HuH-7.5 (cell line): ENCODE results near the gene THRAP3.
A peak's percentile ranks its signal among the peaks of the same experiment; 100 is the strongest.

Experiments
- DNase-seq: peaks from one replicate; pipeline ENCODE4 v3.0.0; 2011; ENCODE audit warnings: low spot score

THRAP3 gene

DNA sequence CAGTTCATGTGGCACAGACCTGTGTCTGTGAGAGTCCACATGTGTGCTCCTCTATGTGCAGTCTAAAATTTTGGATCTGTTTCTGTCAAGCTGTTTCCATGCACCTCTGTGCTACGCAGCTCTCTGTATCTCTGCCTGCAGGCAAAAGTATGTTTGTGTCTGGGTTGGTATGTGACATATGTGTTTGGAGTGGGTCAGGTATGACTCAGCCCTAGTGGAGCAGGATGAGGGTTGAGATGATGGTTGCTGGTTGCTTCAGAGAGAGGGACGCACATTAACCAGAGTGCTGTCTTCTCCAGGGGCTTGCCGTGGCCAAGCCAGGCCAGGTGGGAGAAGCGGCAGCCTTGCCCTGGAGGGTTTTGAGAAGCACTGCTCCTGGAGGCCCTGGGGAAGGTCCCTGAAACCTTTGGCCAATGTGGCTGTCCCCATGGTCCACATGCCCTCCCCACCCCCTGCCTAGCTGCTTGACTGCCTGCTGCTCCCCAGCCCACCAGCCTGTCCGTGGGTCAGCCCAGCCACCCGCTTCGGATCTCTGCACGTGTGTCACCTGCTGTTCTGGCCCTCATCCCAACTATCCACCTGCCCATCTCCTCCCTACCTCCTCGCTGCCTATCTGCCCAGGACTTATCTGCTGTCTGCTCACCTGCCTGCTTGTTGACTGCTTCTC lies 103.3 kb downstream of the THRAP3 start:
- no peak for DNase-seq

DNA sequence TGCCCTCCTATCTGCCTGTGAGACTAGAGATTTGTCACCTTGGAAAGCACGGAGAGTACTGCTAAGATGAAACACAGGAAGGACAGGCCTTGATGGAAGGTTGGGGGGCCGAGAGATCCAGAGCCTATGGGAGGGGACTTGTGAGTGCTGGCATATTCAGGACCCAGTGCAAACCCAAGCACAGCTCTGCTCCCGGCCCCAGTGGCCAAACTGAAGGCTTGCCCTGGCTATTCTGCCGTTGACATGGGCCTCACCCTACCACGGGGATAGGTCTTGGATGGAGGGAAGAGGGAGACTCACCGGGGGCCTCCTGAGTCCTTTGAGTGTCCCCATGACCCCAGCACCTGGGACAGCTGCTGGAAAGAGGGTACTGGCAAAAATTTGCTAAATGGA lies 103.8 kb downstream of the THRAP3 start:
- DNase-seq: no peak

DNA sequence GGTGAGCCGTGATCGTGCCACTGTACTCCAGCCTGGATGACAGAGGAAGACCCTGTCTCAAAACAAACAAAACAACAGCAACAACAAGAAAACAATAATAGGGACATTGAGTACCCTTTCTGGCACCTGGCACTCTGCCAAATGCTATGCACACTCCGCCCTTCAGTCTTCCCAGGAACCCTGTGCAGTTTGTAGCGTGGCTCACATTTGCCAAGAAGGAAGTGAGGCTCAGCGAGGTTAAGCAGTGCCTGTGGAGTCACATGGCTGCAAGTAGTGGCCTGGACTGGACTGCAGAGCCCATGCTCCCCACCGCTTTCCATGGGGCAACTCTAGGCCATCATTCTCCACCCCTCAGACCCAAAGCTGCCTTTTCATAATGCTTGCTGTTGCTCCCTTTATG lies 104.5 kb downstream of the THRAP3 start:
- no peak for DNase-seq

DNA sequence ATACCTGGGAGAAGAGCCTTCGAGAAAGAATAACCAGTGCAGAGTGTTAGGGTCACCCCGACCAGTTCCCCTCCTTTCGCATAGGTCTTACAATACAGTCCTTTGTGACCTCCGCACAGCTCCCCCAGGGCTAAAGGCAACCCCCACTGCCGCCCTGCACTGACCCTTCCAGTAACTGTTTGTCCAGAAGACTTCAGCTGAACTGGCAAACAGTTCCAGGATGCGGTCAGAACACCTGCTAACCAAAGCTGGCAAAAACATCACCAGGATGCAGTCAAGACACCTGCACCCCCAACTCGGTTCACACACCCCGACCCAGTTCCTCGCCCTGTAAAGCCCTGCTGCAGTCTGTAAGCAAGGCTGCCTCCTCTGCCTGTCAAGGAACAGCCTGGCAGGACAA lies 105.6 kb downstream of the THRAP3 start:
- DNase-seq: no peak

DNA sequence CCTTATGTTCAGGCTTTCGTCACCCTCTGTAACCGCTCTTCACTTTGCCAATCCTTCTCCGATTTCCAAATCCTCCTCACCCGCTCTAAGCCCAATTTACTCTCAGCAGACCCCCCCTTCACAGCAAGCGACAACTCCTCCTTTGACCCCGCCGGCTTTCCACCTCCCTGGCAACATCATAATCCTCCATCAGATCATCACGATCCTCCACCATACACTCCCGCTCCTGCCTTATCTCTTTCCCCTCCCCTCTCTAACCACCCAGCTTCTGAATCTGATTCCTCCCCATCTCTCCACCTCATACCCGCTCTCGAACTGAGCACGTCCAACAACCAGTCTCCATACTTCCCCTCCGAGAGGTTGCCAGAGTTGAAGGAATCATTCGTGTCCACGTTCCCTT lies 106.7 kb downstream of the THRAP3 start:
- DNase-seq: no peak

DNA sequence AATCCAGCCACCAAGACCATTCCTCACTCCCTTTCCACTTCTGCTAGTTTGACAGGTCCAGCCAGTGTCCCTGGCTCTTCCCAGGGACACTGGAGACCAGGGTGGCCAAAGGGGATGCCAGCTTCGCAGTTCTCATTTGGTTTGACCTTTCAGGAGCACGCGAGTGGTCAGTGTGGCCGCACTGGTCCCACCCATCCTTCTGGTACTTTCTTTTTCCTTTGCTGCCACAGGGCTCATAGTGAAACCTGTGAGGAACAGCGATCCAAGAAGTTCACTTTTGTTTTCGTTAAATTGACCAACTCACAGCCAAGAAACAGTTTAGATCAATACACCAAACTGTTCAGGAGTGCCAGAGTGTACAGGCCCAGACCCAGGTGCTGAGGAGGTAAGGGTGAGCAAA lies 113.6 kb downstream of the THRAP3 start:
- DNase-seq: no peak

DNA sequence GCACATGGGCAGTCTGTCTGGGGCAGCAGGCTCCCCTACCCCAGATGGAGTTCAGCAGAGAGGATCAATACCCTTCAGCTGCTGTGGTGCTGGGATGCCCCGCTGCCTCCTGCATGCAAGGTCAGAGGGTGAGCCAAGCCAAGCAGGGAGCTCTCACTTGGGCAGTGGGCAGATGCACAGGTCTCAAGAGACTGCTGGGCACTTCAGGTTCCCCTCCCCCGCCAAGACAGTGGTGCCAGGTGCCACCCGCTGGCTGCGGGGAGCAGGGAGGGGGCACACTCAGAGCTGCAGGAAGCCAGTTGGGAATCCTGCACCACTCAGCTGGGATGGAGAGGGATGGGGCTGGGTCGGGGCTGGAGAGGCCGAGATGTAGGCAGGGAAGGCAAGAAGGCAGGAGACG lies 115.0 kb downstream of the THRAP3 start:
- no peak for DNase-seq

DNA sequence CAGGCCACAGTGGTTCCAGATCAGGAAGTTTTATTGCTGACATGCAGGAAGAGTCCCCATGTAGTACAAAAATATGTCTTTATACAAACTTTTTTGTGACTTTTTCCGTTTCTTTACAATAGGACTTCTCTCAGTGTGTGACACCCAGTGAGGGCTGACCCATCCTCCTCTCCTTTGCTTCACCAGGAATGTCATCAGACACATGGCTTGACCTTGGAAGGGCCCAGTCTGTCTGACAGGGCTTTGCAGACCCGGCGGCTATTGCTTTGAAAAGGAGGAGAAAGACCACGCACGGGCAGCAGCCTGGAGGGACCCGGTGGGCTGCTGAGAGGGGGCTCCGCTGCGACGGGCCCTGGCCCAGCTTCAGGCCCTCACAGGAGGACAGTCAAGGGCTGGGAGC lies 115.4 kb downstream of the THRAP3 start:
- DNase-seq: no peak

DNA sequence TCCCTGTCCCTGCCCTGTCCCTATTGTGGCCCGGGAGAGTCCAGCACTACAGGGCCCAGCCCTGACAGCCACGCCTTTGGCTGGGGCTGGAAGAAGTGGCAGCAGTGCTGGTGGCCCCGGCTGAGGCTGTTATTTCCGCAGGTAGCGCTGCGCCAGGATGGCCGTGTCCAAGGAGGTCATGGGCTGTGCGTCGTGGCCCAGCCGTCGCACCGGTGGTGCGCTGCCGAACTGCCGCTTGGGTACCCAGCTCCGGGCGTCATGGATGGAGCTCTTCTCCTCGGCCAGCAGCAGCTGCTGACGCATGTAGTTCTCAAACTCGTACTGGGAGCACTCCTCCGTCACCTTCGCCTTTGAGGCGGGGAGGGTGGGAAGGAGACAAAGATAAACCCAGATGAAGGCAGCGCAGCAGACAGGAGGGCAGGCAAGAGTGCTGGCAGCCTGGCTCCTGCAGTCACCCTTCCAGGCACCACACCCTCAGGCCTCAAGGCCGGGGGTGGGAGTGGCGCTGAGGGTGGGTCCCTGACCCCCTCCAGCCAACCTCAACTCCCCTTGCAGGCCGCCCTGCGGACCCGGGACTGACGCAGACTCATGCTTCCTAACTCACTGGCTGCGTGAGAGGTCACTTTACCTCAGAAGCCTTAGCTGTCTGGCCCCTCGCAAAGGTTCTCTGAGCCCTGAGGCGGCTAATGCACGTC lies 117.5 kb downstream of the THRAP3 start:
- DNase-seq: no peak

DNA sequence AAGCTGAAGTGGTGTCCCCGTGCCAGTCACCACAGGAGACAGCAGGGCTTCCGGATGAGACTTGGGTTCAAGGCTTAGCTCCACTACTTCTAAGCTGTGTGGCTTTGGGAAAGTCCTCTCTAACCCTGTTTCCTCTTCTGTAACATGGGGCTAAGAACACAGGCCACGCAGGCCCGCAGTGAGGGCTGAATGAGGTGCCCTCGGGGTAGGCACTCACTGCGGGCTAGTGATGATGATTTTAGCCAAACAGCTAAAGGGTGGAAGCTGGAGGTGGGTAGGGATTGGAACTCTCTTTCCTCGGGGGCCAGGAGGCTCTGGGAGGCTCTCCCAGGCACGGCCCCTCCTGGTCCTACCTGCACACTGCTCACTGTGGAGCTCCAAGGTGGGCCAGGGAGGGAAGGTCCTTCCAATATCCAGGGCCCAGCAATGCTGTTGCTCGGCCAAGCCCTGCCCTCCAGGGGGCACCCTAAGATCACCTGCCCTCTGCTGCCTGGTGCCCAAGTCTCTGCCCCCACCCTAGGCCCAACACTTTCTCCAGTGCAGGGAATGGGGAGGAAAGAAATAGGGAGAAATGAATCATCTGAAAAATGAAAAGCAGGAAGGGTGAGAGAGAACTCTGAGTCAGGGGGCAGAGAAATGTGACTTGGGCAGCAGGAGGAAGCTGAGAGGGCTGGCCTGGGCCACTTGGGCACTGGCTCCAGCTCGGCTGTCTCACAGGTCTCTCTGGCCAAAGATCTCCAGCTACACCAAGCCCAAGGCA lies 118.4 kb downstream of the THRAP3 start:
- peak; percentile 39 for DNase-seq

DNA sequence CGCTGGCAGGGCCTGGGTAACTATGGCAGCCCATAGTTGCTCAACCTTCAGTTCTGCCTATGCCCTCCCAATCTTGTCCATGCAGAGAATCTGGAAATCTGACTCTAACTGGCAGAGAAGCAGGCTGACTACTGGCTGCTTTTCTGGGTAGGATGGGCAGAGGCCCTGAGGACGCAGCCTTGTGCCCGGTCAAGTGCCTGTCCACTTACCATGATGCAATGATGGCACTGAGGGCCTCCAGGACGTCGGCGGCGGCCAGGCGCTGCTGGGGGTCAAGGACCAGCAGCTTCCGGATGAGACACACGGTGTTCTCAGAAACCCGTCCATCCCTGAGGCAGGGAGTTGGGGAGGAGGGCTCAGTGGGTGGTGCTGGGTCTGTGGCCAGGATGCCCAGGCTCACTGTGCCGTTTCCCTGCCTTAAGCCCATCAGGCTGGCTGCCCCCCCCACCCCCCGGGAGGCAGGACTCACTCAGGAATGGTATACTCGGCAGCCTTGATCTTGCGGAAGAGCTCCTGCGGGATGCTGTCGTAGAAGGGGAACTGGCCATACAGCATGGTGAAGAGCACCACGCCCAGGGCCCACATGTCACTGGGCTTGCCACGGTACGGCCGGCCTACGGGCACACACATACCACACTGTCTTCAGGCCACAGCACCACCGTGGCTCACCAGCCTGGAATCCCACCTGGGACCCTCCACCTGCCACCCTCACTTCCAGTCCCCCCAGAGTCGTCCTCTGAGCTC lies 119.6 kb downstream of the THRAP3 start:
- no peak for DNase-seq

DNA sequence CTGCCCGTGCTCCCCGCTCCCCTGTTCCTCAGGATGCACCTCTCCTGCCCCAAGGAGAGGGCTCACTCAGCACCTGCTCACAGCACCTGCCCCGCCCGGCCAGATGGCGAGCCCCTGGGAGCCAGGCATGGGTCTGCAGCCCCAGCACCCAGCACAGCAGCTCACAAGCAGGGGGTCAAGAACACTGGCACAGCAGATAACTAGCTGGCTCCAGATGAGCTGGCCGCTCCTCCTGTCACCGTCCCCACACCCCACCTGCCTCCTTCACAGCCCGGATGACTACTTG lies 120.1 kb downstream of the THRAP3 start:
- no peak for DNase-seq

DNA sequence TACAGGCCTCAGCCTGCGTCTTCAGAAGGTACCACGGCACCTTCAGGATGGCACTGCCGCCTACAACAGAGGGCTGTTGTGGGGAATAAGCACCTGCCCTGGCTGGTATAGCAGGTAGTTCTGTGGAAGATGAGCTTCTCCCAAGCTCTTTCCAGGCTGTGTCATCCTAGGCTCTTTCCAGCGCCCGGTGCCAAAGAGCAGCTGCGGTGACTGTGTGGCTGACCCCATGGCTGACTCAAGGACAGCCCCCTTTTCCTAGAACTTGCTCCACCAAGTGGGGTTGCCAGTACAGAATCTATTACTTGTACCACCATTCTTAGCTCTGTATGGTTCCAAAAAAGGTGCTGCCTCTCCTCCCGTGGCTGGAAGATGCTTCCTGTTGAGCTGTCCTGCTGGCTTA lies 121.1 kb downstream of the THRAP3 start:
- no peak for DNase-seq

DNA sequence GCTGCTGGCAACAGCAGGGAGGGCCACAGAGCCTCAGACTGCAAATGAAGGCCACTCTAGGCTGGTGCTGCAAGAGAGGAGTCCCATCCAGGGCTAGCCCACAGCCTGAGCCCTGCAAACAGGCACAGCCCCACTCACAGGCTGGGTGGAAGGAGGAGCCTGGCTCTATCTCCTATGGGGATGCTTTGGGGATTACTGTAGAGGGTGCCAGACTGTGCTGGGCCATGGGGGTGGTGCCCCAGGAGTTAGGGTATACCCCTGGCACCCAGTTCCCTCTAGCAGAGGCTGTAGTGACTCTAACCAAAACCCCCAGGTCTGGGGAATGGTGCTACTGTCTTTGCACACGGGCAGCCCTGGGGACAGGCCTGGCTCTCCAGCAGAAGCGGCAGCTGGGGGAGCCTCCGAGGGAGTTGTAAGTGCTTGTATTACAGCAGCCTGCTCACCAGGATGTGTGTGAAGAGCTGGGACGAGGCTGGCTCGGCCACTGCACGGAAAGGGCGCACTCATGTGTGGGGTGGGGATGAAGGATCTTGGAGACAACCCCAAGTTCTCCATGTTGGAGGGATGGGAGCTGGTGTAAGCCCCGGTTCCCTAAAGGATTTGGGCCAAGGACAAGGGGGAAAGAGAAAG lies 122.6 kb downstream of the THRAP3 start:
- DNase-seq: no peak

DNA sequence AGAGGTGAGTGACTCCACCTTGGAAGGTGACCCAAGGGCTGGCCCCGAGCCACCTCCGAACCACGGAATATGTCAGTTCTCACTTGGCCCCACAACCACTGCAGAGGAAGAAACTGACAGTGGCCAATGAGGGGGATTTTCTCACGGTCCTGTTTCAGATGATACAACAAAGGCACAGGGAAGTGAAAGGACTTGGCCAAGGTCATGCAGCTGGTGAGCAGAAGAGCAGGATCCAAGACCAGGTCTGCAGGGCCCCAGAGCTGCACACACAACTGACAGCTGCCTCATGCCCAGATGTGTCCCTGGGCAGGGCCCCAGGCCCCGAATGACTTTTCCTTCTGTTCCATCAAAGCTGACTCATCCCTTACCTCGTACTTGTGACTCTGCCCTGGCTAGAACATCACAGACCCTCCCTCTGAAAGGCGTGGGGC lies 125.0 kb downstream of the THRAP3 start:
- DNase-seq: no peak

DNA sequence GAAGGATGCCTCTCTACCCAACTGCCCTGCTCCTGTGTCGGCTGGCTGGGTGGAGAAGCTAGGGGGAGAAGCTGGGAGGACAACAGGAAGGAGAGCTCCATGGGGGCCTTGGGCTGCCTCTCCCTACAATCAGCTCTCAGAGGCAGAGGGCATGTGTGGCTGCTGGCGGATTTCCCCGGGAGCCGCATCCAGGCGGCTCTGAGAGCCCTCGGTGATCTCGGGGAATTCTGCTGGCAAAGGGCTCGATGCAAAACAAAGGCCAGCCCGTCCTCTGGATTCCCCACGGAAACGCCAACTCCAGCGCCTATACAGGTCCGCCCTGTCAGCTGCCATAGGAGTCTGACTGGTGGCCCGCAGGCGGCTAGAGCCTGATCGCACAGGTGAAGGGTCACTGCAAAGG lies 125.6 kb downstream of the THRAP3 start:
- DNase-seq: no peak

DNA sequence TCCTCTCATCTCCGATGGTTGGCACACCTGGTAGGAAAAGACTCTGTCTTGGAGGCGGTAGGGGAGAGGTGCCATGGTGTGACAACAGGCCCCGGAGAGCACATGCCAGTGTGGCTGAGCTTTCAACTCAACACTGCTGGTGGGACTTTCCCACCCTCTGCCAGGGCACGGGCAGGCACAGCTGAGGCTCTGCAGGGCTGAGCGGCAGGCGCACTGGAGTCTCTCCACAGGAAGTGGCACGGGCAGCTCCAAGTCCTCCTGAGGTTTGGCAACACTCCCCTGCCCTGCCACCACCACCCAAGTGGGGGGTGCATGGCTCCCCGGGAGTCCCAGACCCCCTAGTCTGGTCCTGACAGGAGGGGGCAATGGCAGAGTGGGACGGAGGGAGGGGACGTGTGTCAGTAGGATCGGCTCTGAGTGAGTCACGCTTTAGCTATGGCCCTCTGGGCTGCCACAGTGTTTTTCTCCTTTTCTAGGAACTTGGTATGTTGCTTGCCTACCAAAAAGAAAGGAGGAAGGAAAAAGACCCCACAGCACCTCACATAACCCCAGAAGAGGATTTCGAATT lies 126.5 kb downstream of the THRAP3 start:
- DNase-seq: no peak

DNA sequence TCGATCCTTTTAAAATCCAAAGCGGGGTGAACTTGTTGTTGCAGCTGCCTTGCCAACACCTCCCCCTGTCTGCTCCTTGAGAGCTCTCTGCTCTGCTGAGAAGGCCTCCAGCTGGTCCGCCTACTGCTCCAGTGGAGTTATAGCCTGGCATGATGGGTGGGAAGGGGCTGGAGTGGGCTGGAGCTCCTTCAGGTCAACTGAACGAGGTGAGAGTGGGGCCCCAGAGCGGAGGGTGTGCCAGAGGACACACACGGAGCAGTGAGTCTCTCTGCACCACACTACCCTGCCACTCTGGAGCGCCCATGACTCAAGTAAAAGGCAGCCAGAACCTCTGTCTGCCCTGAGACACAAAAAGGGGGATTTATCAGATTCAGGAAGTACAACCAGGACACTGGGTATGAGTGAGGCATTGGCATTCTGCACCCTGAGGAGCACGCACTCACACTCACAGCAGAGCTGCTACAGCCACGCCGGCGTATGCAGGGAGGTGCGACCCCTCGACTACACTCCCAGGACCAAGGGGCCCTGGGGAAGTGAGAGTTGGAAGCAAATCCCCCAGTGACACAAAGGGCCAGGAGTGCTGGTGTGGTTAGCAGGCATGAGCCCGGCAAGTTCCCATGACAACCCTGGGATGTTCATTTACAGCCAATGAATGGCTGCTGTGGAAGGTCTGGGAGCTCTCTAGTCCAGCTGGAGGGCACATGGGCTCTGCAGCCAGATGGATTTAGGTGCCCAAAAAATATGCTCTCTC lies 127.2 kb downstream of the THRAP3 start:
- no peak for DNase-seq

DNA sequence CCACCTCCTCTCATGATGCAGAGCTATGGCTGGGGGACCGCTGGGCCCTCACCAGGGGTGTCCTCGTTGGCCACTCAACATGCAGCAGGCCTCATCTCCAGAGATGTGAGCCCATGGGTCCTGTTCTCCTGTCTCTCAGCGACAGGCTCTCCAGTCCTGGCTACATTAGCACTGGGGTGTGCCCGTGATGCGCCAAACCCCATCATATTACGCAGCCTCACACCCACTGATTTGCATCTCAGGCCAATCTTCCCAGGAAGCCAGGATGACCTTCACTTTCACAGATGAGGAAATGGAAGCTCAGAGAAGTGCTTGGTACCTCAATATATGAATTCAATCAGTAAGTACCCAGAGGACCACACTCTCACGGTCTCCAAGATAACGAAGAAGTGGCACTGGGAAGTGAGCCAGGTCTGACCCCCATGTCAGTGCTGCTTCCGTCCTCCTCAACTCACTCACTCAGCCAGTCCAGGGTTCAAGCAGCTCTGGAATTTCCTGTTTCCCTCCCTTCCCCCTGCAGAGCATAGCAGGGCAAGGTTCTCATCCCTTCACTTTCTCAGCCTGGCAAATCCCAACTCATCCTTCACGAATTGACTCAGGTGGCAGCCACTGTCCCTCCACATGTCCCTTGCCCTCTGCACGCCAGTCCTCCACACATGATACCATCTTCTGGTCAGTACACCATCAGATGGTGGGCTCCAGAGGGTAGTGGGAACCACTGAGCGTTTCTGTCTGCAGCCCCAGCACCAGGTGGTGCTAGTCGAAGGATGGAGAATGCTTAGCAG lies 128.1 kb downstream of the THRAP3 start:
- no peak for DNase-seq
